AG04450 (cell line): Measurements from ENCODE around the gene LTBP1. TPM values are rescaled to one million over a fixed set of nuclear protein-coding genes. Genes with fewer than 3 reads are reported as not detected.

Experiments used
- CTCF ChIA-PET: fragments of 300-600, 350-600 bp; formaldehyde crosslinking; extraction: SDS; loops from one replicate; lab custom pipeline; 2022; ENCODE audit warnings: antibody characterized with exemption, inconsistent platforms; lab: Charles Lee
- POLR2A ChIA-PET: fragments of 350-600 bp; formaldehyde crosslinking; extraction: SDS; loops from one replicate; lab custom pipeline; 2021; ENCODE audit warnings: antibody characterized with exemption, inconsistent platforms; lab: Yijun Ruan, JAX
- DNase-seq: peaks from one replicate; pipeline ENCODE4 v3.0.0-alpha.2; 2011; ENCODE audit warnings: low read depth, low spot score
- H3K27ac ChIP-seq: one replicate; pipeline ENCODE4 v1.5.1; 2012; ENCODE audit warnings: low read depth, low read length, control low read depth
- H3K27me3 ChIP-seq: one replicate; pipeline ENCODE4 v1.6.0; 2012; ENCODE audit warnings: low read length; ENCODE audit not compliant: control insufficient read depth, insufficient read depth
- H3K4me3 ChIP-seq: 2 replicates; pipeline ENCODE4 v1.5.1; 2011; ENCODE audit warnings: mild to moderate bottlenecking, low read depth, low read length, control low read depth
- H3K9me3 ChIP-seq: 2 replicates; pipeline ENCODE4 v1.5.1; 2012; ENCODE audit warnings: low read length; ENCODE audit not compliant: control insufficient read depth, insufficient read depth
- CTCF ChIP-seq: IDR thresholded peaks from 2 replicates; pipeline ENCODE4 v1.5.1; 2011; ENCODE audit warnings: low read depth, low read length, control low read depth, inconsistent platforms
- polyA plus RNA-seq: library from polyadenylated mRNA; depleted of rRNA; stranded (reverse); fragments of >200 nt; gene quantifications from 2 replicates; pipeline ENCODE4 v1.2.3, GENCODE V29; 2011

LTBP1 gene
- polyA plus RNA-seq, 1 experiment, result 517 TPM

DNA sequence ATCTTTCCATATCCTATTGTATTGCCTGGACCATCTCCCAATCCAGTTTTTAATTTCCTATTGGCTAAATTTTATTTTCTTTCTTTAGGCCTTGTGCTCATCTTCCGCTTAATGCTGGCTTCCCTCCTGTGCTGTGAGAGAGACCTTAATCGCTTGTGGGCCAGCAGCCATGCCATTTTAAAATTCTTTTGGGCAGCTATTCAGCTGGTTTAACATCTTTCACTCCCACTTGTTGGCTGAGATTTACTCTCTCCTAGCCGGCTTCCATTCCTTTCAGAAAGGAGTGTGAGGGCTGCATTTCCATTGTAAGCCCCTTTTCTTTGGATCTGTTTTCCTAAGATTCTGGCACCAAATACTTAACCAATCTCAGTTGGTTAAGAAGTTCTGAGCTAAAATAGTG, 388.8 kb downstream of the LTBP1 start:
- ChIA-PET POLR2A (no interaction called here), CTCF (no interaction called here)
- DNase-seq, result no peak
- Histone ChIP-seq H3K27ac (no peak overlapping the region), H3K4me3 (no peak overlapping the region), H3K9me3 (no peaks in the 10 kb centered on the region), H3K27me3 (no peaks in the 10 kb centered on the region)
- no peak for TF ChIP-seq CTCF

- Histone ChIP-seq H3K27ac (no peak overlapping the region), H3K4me3 (no peak overlapping the region), H3K27me3 (no peaks in the 10 kb centered on the region), H3K9me3 (no peaks in the 10 kb centered on the region)
- POLR2A ChIA-PET, result no interaction called here
- CTCF ChIA-PET, result interaction anchor here (1.2 kb wide), 1 partner anchor 44 kb away, joined by 5 read pairs; no protein-coding TSS in a partner anchor
- DNase-seq, result no peak
- no peak for TF ChIP-seq CTCF
Observed at GRCh38 chr2:33336036-33336625, 389.4 kb downstream of the LTBP1 start.

DNA sequence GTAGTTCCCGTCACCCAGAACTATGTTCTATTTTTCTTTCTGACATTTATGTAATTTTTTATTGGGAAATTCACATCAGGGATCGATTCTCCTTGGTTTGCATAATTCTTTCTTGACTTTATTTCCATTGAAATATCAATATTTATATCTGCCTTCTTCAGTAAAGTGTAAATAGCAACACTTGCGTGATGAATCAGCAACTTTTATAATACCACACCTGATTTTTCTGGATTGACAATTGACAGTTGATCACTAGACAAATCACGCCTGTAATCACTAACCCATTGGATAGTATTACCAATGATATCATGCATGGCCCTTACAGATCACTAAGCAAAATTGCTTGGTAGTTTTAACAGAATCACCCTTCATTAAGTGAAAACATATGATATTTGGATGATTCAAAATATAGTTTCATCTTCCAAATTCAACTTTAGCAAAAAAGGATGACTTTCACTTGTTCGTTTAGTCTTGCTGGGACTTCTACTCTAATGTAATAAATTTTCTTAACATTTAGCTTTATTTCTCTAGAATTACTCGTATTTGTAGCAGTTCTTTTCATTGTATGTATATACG, 390.7 kb downstream of the LTBP1 start:
- H3K4me3 ChIP-seq, result no peak overlapping the region
- ChIA-PET POLR2A (no interaction called here), CTCF (interaction anchor here (1.0 kb wide), 1 partner anchor 58 kb away, joined by 3 read pairs; no protein-coding TSS in a partner anchor)
- no peaks in the 10 kb centered on the region for H3K9me3 ChIP-seq
- no peak for DNase-seq
- H3K27me3 ChIP-seq, result no peaks in the 10 kb centered on the region
- TF ChIP-seq CTCF, result no peak
- no peak overlapping the region for H3K27ac ChIP-seq

- ChIA-PET CTCF (interaction anchor here (1.0 kb wide), 1 partner anchor 58 kb away, joined by 3 read pairs; no protein-coding TSS in a partner anchor), POLR2A (no interaction called here)
- DNase-seq, result no peak
- no peak for TF ChIP-seq CTCF
- Histone ChIP-seq H3K4me3 (no peak overlapping the region), H3K27ac (no peak overlapping the region), H3K9me3 (no peaks in the 10 kb centered on the region), H3K27me3 (no peaks in the 10 kb centered on the region)
Observed at GRCh38 chr2:33337981-33338380, 391.2 kb downstream of the LTBP1 start.

DNA sequence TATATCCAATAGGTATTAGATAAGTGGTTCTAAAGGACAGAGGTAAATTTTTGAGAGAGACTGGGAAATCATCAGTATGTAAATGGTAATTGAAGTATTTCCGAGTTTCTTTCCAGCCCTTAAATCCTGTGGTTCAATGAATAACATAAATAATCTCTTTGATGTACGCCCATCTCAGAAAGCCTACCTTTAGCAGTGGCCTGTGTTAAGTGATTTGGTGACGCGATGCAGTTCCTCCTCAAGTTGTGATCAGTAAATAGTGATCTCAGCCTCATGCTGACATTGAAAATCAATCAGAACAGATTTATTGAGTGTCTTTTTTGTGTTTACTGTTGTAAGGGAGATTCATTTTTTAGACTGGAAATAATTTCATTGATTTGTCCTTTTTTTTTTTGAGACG, 392.5 kb downstream of the LTBP1 start:
- no peaks in the 10 kb centered on the region for H3K9me3 ChIP-seq
- no peak overlapping the region for H3K4me3 ChIP-seq
- H3K27me3 ChIP-seq, result no peaks in the 10 kb centered on the region
- H3K27ac ChIP-seq, result no peak overlapping the region
- DNase-seq, result no peak
- TF ChIP-seq CTCF, result no peak
- ChIA-PET POLR2A (no interaction called here), CTCF (no interaction called here)
